ENCODE measurements around the gene EEF1A2.

Gene EEF1A2

DNA sequence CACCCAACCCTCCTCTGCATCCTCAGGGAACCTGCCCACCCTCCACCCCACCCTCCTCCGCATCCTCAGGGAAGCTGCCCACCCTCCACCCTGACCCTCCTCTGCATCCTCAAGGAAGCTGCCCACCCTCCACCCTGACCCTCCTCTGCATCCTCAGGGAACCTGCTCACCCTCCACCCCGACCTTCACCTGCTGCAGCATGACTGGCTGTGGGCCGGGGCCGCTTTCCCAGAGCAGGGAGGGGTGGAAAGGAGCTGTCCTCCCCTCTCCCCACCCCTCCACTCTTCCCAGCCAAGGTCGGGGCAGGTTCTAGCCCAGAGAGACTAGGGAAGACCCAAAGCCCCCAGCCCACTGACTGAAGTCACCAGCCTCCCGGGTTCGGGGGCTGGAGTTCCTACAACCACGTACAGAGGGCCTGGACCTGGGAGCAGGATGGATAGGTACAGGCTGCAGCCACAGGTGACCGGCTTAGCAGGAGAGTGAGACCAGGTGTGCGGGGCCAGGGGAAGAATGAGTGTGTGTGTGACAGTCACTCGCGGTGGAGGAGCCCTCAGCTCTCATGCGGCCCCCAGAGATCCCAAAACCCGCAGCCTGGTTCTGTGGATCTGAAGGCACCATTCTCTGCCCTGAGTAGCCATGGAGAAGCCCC, 11.6 kb downstream of the EEF1A2 start:
- peaks cover 19% of the 10 kb centered on the region for H3K27me3 ChIP-seq (replicated peaks)
- in situ Hi-C loops (cut with HindIII; ENCODE audit: low pct_ligation_motif_present, low sequenced_read_pairs): no loop called here

DNA sequence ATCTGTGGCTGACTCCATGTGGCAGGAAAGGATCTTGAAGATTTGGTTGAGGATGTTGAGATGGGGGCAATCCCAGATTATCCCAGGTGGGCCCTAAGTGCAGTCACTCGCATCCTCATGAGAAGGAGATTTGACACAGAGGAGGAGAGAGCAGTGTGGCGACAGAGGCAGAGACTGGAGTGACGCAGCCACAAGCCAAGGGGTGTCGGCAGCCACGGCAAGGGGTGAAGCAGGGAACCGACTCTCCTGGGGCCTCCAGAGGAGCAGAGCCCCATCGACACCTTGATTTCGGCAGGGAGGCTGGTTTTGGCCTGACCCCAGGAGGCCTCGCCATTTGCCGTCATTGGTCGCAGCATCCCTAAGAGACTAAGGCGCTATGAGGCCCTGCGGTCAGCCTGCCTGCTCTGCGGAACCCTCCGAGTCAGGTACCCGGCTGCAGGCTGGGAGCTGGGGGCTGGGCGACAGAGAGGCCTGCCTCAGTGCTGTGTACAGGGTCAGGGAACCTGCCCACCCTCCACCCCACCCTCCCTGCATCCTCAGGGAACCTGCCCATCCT, 12.5 kb downstream of the EEF1A2 start:
- no peak overlapping the region for H3K4me3 ChIP-seq (ENCODE audit: low read depth, low read length)
- TF ChIP-seq, protein P1, sequence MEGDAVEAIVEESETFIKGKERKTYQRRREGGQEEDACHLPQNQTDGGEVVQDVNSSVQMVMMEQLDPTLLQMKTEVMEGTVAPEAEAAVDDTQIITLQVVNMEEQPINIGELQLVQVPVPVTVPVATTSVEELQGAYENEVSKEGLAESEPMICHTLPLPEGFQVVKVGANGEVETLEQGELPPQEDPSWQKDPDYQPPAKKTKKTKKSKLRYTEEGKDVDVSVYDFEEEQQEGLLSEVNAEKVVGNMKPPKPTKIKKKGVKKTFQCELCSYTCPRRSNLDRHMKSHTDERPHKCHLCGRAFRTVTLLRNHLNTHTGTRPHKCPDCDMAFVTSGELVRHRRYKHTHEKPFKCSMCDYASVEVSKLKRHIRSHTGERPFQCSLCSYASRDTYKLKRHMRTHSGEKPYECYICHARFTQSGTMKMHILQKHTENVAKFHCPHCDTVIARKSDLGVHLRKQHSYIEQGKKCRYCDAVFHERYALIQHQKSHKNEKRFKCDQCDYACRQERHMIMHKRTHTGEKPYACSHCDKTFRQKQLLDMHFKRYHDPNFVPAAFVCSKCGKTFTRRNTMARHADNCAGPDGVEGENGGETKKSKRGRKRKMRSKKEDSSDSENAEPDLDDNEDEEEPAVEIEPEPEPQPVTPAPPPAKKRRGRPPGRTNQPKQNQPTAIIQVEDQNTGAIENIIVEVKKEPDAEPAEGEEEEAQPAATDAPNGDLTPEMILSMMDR (IDR thresholded peaks at IDR 0.05; ENCODE audit: low read depth, low read length, missing control alignments): no peak
- in situ Hi-C loops (cut with HindIII; ENCODE audit: low pct_ligation_motif_present, low sequenced_read_pairs): no loop called here
- no peak for DNase-seq
- H3K27ac ChIP-seq: no peak overlapping the region
- peaks cover 19% of the 10 kb centered on the region for H3K27me3 ChIP-seq (replicated peaks)
- H3K36me3 ChIP-seq (replicated peaks): no peaks in the 10 kb centered on the region

More for the DNA sequence above, 11.6 kb downstream of the EEF1A2 start:
- DNase-seq: no peak
- TF ChIP-seq, protein P1 (IDR thresholded peaks at IDR 0.05; ENCODE audit: low read depth, low read length, missing control alignments): no peak
- Histone ChIP-seq H3K4me3 (ENCODE audit: low read depth, low read length) (no peak overlapping the region), H3K27ac (no peak overlapping the region), H3K36me3 (replicated peaks) (no peaks in the 10 kb centered on the region)

DNA sequence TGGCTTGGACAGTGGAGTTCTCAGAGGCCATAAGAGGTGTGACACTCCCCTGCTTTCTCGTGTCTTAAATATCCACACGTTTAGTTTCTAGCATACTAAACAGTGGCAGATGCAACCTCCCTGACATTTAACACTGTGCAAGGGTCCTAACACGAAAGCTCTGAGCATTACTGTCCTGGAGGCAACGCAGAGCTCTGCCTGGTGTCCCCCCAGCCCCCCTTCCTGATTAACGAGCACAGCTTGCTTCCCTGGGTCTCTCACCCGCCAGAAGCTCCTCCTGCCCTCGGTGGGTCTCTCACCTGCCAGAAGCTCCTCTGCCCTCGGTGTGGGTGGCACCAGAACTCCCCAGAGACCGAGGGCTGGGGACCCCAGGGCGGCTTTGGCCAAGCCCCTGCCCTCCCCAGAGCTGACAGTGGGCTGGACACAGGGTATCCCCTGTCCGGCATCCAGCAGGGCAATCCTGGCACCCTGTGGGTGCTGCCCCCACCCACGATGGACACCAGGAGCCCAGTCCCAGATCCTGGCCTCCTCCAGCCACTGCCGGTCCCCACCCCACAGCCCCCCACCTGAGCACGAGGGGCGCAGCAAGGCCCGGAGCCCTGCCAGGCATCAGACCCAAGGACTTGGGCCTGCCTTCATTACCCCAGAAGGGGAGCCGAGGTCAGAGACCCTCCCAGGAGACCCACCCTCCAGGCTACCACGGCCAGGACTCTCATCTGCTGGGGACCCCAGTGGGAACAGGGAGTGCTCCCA, 14.1 kb downstream of the EEF1A2 start:
- peaks cover 19% of the 10 kb centered on the region for H3K27me3 ChIP-seq (replicated peaks)
- DNase-seq: no peak
- TF ChIP-seq, protein P1 (IDR thresholded peaks at IDR 0.05; ENCODE audit: low read depth, low read length, missing control alignments): no peak
- in situ Hi-C loops (cut with HindIII; ENCODE audit: low pct_ligation_motif_present, low sequenced_read_pairs): no loop called here
- no peak overlapping the region for H3K4me3 ChIP-seq (ENCODE audit: low read depth, low read length)
- no peaks in the 10 kb centered on the region for H3K36me3 ChIP-seq (replicated peaks)
- no peak overlapping the region for H3K27ac ChIP-seq

DNA sequence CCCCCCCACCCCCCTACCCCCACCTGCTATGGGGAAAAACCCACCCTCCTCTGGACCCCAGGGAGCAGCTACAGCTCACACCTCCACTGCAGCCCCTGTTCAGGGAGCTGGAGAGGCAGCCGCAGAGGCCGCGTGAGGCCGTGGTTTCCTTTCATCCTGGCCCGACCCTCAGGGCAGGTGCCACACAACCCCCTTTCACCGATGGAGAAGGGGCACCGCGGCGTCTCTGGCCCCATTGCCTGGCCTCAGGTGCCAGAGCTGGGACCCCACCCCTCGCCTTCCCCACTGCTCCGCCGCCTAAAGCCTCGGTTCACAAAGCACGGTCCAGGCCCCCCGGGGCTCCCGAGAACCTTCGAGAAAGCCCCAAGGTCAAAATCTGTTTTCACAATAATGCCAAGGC, 14.6 kb downstream of the EEF1A2 start:
- in situ Hi-C loops (cut with HindIII; ENCODE audit: low pct_ligation_motif_present, low sequenced_read_pairs): no loop called here
- Histone ChIP-seq H3K27ac (no peak overlapping the region), H3K36me3 (replicated peaks) (no peaks in the 10 kb centered on the region), H3K4me3 (ENCODE audit: low read depth, low read length) (no peak overlapping the region), H3K27me3 (replicated peaks) (peaks cover 16% of the 10 kb centered on the region)
- DNase-seq: no peak
- TF ChIP-seq, protein P1 (IDR thresholded peaks at IDR 0.05; ENCODE audit: low read depth, low read length, missing control alignments): no peak

DNA sequence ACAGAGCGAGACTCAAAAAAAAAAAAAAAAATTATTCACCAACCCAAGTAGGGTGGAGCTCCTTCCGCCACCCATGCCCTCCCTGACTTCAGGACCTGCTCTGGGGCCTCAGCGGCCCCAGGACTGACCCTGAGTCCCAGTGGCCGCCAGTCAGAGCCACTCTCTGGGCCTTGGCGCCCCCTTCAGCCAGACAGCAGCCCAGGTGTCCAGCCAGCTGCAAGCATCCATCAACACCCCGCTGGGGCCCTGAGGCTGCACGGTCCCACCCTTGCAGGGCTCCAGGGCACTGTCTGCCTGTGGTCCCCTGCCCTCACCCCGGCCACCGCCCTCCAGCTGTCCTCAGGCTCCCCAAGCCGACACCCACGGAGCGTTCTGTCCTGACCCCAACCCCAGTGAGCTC, 15.0 kb downstream of the EEF1A2 start:
- no peak overlapping the region for H3K4me3 ChIP-seq (ENCODE audit: low read depth, low read length)
- H3K27ac ChIP-seq: no peak overlapping the region
- H3K27me3 ChIP-seq (replicated peaks): peaks cover 12% of the 10 kb centered on the region
- no peak for DNase-seq
- TF ChIP-seq, protein P1 (IDR thresholded peaks at IDR 0.05; ENCODE audit: low read depth, low read length, missing control alignments): peak; percentile 19
- in situ Hi-C loops (cut with HindIII; ENCODE audit: low pct_ligation_motif_present, low sequenced_read_pairs): no loop called here
- no peaks in the 10 kb centered on the region for H3K36me3 ChIP-seq (replicated peaks)

Data from brain microvascular endothelial cell (primary cell).